GM11168 (cell line): ENCODE data around the gene CZIB.
"Not testable (repeated sequence)": the region's sequence is repeated elsewhere in the genome, so short reads cannot be mapped to it uniquely, and the experiment has no call there.

Source experiments
- in situ Hi-C: fragments of 300-500 bp; cut with MboI; formaldehyde crosslinking; loops from one replicate; pipeline ENCODE4 v1.12.0; 2022; ENCODE audit warnings: low sequenced_read_pairs; ENCODE audit not compliant: unreplicated experiment

CZIB gene

DNA sequence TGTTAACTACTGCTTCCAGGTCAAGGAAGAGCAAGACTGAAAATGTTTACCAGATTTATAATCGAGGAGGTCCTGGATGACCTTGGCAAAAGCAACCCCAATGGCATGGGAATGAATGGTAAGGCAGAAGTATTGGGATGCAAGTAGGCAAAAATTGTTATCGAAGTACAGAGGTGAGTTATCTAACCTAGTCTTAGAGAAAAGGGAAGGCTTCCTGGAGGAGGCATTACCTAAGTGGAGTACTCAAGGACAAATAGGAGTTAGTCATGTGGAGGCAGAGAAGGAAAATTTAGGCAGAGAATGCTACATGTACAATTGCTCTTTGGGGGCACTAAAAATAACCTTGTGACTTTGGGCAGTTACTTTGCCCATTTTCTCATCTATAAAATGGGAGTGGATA lies 21.4 kb upstream of the CZIB start:
- in situ Hi-C loops = loop anchor here (25.0 kb wide), 1 partner anchor 830 kb away; the partner anchor contains the start of genes ORC1 and PRPF38A

DNA sequence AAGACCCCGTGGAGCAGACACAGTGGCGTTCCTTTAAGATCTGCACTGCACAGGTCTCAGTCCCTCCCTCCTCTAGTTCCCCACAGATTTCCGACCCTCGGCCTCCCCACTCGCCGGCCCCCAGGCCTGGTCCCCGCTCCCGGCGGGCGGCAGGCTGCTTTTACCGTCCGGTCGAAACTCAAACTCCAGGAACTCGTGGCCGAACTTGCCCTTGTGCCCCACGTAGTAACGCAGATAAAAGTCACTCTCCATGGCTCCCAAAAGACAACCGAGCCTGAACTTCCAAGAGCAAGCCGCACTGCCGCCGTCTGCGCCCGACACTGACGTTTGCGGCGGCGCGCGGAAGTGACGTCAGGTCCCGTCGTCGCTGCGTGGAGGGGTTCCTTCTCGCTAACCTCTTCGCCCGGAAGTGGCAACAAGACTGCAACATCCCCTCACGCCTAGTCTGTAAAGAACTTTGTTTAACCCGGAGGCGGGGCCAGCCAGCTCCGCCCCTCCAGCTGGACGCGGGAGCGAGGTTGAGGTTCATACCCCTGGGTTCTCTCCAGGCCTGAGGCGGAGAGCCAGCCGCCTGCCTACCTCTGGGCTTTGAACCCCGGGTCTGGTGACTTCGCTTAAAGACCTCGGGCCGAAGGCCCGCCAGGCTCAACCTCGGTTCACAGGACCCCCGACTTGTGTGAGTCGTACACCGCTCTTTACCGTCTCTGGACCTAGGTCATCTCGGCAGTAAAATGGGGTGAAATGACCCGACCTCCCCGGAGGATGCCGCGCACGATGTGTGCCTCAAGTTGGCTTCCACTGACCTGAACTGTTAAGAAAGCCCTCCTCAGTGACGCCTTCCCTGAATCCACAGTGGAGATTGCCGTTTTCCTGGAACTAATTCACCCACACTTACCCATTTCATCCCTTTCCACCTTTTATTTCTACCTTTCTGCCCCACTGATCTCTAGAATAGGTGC lies 18.0 kb upstream of the CZIB start, which contains the start of gene MAGOH:
TSS of gene MAGOH (minus strand) at position 322 of the 959 bp plus-strand sequence. CDS start at position 252, 70 bp downstream.
- in situ Hi-C loops = loop anchor here (25.0 kb wide), 1 partner anchor 826 kb away; the partner anchor contains the start of genes ORC1 and PRPF38A

DNA sequence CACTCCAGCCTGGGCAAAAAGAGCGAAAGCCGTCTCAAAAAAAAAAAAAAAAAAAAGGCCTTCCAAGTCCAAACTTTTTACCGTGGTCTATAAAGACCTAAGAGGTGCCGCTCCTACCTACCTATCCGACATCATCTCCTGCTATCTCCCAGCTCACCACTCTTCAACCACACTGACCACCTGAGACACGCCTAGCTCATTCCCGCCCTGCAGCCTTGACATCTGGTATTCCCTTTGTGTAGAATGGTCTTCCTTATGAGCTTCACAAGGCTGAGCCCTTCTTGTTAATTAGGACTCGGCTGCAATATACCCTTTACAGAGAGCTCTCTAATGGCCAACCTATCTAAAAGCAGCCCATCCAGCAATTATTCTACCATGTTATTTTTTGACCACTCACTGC lies 17.2 kb upstream of the CZIB start:
- in situ Hi-C loops = loop anchor here (25.0 kb wide), 1 partner anchor 825 kb away; the partner anchor contains the start of genes ORC1 and PRPF38A

DNA sequence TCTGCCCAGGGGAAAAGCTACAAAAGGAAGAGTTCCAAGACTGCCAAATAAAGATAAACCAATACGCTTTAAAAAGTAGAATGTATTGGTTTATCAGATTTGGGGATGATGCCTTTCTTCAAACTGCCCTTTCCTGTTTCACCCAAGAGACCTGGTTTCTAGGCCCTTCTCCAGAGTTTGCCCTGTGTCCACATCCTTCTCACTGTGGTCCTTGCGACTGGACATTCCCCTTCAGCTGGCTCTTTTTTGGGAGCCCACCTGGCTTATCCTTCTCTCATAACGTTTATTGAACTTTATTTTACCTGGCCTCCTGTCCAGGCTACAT lies 490 bp upstream of the CZIB start:
- in situ Hi-C loops = no loop called here

DNA sequence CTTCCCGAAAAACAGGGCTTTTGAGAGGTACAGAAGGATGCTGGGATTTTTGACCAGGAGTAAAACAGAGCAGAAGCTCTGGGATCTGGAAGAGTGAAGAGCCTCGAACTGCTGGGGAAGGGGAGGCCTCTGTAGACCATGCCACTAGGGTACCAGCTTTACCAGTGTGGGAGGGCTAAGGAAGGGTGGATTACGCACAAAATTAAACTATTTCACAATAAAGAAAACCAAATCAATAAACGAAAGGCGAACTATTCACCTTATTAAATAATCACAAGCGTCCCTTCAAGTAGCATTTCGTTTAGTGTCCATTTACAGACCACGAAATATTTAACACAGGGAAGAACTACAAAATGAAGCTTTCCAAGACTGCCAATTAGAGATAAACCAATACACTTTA lies 723 bp downstream of the CZIB start:
- in situ Hi-C loops = no loop called here

DNA sequence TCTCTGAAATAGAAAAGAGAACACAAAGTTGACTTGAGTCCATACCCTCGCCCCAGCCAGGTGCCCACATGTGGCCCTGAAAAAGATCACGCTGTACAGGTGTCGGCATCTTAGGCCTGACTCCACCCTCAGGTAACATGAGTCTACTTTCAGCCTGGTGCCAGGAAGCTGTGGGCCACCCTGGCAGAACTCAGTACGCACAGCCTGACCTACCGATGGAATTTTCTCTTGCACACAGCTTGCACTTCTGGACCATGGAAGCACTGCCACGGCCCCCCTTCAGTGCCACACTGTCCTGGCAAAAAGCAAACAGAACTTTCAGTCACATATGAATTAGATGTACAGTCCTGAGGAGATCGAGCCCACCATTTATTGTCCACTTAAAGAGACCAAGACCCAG lies 2.2 kb downstream of the CZIB start:
- in situ Hi-C loops = no loop called here

DNA sequence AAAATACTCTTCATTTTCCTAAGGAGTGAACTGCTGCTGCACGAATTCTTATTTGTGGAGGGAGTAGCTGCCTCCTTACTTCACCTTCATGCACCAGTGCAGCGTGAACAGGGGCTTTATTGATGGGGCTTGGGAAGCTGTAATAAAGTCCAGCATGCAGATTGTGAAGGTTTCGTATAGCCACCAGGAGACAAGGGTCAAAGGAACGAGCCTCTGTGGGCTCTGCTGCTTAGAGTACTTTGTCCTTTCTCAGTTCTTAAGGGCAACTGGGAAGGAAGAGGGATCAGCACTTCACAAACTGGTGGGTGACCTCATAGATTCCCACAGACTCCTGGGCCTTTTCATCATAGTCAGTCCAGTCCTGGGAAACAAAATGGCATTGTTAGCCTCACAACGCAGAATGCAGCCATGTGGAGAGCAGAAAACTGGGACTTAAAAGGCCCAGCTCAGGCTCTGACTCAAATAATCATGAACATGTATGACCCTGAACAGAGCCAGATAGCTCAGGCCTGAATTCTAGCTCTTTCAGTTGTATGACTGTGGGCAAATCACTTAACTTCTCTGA lies 6.0 kb downstream of the CZIB start:
- in situ Hi-C loops = no loop called here

DNA sequence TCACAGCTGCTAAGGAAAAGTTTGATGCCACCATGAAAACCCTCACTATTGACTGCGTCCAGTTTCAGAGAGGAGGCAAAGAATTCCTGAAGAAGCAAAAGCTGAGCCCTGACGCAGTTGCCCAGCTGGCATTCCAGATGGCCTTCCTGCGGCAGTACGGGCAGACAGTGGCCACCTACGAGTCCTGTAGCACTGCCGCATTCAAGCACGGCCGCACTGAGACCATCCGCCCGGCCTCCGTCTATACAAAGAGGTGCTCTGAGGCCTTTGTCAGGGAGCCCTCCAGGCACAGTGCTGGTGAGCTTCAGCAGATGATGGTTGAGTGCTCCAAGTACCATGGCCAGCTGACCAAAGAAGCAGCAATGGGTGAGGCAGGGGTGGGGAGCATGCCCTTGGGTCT lies 9.5 kb downstream of the CZIB start:
- in situ Hi-C loops = no loop called here

DNA sequence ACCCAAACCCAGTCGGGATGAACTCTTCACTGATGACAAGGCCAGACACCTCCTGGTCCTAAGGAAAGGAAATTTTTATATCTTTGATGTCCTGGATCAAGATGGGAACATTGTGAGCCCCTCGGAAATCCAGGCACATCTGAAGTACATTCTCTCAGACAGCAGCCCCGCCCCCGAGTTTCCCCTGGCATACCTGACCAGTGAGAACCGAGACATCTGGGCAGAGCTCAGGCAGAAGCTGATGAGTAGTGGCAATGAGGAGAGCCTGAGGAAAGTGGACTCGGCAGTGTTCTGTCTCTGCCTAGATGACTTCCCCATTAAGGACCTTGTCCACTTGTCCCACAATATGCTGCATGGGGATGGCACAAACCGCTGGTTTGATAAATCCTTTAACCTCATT lies 10.1 kb downstream of the CZIB start:
- in situ Hi-C loops = no loop called here

DNA sequence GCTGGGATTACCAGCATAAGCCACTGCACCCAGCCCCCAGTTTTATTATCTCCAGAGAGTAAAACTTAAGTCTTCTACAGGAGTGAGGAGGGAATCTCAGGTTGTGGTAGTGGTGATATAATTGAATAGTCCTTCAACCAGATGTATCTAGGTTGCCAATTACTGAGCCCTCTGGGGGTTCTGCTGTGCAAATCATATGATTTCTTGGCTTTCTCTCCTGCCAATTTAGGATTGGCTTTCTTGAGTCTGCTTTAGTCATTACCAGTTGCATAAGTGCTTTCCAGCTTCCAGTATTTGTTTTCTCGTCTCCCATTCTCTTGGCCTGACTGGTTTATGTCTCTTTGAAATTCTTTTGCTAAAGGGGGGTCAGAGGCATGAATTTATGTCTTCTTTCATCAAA lies 12.7 kb downstream of the CZIB start:
- in situ Hi-C loops = no loop called here

DNA sequence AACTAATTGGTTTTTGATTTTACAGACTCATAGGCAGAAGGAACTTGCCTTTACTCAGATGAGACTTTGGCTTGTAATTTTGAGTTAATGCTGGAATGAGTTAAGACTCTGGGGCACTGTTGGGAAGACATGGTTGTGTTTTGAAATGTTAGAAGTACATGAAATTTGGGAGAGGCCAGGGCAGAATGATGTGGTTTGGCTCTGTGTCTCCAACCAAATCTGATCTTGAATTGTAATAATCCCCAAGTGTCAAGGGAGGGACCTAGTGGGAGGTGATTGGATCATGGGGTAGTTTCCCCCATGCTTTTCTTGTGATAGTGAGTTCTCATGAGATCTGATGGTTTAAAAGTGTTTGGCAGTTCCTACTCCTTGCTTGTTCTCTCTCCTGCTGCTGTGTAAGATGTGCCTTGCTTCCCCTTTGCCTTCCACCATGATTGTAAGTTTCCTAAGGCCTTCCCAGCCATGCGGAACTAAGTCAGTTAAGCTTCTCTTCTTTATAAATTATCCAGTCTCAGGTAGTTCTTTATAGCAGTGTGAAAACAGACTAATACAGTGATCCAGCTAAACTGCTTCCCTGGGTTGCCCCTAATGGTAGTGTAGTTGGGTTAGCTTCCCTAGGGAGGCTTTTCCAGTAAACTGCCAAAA lies 13.6 kb downstream of the CZIB start:
- in situ Hi-C loops = no loop called here

DNA sequence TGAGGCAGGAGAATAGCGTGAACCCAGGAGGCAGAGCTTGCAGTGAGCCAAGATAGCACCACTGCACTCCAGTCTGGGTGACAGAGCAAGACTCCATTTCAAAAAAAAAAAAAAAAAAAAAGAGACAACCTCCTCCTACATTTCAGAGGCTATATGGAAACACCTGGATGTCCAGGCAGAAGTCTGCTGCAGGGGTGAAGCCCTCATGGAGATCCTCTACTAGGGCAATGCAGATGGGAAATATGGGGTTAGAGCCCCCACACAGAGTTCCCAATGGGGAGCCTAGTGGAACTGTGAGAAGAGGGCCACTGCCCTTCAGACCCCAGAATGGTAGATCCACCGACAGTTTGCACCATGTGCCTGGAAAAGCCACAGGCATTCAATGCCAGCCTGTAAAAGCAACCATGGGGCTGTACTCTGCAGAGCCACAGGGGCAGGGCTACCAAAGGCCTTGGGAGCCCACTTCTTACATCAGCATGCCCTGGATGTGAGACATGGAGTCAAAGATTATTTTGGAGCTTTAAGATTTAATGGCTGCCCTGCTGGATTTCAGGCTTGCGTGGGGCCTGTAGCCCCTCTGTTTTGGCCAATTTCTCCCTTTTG lies 14.2 kb downstream of the CZIB start:
- in situ Hi-C loops = not testable (repeated sequence)

DNA sequence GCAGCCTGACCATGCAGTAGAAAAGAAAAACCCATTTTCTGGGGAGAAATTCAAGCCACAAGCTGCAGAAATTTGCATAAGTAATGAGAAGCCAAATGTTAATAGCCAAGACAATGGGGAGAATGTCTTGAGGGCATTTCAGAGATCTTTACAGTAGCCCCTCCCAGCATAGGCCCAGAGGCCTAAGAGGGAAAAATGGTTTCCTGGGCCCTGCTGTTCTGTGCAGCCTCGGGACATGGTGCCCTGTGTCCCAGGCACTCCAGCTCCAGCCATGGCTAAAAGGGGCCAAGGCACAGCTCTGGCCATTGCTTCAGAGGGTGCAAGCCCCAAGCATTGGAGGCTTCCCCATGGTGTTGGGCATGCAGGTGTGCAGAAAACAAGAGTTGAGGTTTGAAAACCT lies 14.9 kb downstream of the CZIB start:
- in situ Hi-C loops = not testable (repeated sequence)

DNA sequence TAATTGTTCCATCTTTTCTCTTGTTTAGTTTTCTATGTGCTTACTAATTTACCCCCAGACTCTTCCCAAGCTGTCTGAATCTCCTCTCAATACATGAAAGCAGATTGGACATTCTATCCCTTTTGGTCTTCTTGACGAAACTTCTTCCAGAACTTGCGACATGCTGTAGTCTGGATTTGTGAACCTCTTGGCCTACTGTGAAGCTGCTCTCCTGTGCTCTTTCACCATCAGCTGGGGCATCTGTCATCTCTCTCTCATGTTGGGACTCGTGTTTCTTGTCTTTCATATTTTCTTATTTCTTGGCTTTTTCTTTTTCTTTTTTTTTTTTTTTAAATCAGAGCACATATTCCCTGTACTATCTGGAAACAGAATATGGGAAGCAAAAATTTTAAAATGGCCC lies 17.0 kb downstream of the CZIB start:
- in situ Hi-C loops = no loop called here

DNA sequence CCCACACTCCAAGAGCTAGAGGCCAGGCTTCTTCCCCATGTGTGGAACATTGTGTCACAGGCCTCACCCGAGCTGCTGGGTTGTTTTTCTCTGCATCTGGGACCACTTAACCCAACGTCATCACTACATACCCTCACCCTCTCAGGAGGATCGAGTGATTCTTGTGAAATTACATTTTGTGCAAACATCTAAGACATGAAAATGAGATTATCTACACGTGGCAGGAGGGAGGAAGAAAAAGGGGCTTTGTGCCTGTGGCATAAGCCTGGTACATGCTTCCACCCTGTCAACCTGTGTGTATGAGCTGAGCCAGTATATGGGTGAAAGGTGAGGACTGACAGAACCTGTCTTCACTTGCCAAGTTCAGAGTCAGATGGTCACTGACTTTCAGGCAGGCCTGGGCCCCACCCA lies 22.2 kb downstream of the CZIB start:
- in situ Hi-C loops = no loop called here

DNA sequence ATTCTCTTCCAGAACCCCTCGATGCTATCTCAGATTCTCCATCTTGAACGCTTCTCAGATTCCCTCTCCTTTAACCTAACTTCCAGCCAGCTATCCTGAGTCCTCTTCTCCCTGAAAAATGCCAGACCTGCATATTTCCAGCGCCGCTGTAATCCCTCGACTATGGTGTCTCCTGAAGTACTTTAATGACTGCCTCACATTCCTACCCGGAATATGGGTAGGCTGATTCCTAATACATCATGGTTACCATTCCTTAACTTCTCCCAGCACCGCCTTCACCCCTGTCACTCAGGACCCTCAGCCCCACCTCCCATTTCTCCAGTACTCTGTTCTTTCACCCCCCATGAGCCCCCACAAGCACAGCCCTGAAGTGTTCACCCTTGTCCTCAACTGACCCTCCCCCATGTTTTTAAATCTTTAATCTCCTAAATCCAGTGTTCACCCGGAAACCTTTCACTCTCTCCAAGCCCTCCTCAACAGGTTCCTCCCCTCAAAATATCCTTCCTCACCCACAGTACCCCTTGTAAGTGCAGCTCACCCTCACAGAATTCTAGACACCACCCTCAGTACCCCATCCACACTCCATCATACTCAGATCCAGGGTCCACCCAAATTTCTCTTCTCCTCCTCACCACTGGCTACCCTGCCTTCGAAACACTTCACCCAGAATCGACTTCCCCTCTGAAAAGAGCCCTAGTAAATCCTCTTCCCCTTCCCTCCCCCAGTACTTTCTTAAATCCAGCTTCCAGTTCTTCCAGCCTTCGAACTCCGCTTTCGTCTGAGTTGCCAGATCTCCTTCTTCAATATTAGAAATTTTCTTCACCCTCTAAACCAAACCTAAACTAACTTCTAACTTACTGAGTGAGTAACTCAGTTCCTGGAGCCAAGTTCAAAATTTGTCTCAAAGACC lies 22.9 kb downstream of the CZIB start:
- in situ Hi-C loops = no loop called here

DNA sequence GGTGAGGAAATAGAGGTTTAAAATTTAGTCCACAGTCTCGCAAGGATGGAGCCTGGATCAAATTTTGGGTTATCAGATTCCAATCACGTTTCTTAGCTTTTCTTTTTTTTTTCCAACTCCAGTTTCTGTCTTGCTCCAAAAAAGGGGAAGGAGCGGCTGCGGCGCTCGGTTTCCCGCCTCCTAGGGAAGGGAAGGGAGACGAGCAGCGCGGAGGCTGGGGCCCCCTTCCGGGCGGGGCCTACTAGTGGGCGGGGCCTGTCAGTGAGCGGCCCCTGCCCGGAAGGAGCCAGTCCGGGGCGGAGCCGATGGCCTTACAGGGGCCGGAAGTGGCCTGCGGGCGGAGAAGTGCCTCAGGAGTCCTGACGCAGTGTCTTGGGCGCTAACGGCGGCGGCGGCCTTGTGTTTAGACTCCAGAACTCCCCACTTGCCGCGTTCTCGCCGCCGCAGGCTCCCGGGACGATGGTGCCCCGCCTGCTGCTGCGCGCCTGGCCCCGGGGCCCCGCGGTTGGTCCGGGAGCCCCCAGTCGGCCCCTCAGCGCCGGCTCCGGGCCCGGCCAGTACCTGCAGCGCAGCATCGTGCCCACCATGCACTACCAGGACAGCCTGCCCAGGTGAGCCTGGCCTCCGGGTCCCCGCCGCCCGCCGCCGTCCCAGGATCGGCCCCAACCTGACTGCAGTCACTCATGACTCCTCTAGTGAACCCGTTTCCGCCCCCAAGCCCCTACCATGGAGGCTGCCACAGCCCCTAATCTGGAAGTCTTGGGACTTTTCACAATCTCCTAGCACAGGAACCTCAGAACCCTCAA lies 23.7 kb downstream of the CZIB start, which contains the start of gene CPT2:
TSS of gene CPT2 (plus strand) at position 340 of the 806 bp plus-strand sequence. CDS start at position 460, 120 bp downstream.
- in situ Hi-C loops = no loop called here

DNA sequence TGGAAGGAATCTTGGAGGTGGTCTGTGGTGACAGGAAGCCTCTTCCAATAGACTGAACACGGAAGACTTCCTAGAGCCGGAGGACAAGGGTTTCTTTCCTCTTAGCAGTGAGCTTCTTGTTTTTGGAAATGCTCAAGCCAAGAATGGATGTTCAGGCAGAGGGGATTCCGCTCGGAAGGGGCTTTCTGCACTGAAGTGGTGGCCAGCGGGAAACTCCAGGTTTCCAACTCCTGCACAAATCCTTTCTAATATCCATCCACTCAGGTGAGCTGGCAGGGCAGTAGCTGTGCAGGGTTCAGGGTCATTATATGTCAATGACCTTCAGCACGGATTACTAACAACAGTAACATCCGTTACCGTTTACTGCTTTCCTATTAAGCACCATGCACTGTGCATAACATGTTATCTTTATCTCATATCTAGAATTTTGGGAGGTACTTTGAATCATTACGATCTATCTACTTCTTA lies 24.4 kb downstream of the CZIB start:
- in situ Hi-C loops = no loop called here
